G401 (cell line): ENCODE results near the gene IL17C. TPM values are rescaled to one million over a fixed set of nuclear protein-coding genes. Genes with fewer than 3 reads are reported as not detected.

Source experiments
- DNase-seq: peaks from one replicate; pipeline ENCODE4 v3.0.0-alpha.2; 2015; ENCODE audit warnings: low spot score
- in situ Hi-C: cut with HindIII; loops from 2 replicates; pipeline ENCODE4 v1.10.0; 2016; ENCODE audit warnings: low sequenced_read_pairs, mixed read lengths
- total RNA-seq: library from RNA; depleted of rRNA; stranded (reverse); fragments of >200 nt; shearing (Covaris generic); gene quantifications from 2 replicates; pipeline ENCODE4 v1.2.3, GENCODE V29; 2014

IL17C gene
- total RNA-seq, 1 experiment from 2014 or later, result not detected

- no peak for DNase-seq
- in situ Hi-C loops, result no loop called here
These were observed 1.1 kb downstream of the IL17C start for GRCh38 chr16:88639231-88640038.

DNA sequence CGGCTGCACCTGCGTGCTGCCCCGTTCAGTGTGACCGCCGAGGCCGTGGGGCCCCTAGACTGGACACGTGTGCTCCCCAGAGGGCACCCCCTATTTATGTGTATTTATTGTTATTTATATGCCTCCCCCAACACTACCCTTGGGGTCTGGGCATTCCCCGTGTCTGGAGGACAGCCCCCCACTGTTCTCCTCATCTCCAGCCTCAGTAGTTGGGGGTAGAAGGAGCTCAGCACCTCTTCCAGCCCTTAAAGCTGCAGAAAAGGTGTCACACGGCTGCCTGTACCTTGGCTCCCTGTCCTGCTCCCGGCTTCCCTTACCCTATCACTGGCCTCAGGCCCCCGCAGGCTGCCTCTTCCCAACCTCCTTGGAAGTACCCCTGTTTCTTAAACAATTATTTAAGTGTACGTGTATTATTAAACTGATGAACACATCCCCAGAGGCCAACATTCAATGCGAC is 1.7 kb downstream of the IL17C start:
- in situ Hi-C loops, result no loop called here
- no peak for DNase-seq

- DNase-seq, result no peak
- in situ Hi-C loops, result no loop called here
These were observed 2.3 kb downstream of the IL17C start for GRCh38 chr16:88640498-88641247.

DNA sequence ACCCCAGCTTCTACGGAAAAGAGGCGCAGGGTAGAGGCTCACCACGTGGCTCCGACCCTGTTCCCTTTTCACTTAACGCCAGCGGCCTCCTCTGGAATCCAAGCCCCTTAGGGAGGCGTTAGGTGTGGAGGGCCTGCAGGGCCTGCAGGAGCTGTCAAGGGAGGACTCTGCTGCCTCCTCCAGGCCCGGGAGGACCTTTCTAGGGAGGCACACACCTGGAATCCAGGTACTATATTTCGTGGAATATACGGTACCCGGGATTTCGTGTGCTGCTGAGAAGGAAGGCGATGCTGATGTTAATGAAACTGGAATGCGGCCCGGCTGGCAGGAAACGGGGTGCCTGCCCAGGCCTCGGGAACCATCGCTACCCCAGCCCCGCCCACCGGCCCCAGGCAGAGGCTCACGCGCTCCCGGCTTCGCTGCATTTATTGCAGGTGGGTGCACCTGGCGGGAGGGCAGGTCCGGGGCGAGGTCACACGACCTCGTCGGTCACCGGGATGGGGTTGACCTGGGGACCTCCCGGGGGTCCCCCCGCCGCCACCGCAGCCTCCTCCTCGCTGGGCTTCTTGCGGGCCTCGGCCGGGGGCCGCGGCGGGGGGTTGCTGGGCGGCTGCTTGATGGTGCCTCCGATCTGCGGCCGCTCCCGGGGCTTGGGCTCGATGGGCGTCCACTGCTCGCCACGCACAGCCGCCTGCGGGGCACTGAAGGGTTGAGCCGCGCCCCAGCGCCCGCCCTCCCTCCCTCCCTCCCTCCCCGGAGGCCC is 4.7 kb downstream of the IL17C start:
- DNase-seq, result no peak
- in situ Hi-C loops, result no loop called here

GRCh38 chr16:88643644-88643932 is 5.2 kb downstream of the IL17C start:
- no peak for DNase-seq
- in situ Hi-C loops, result no loop called here

GRCh38 chr16:88645455-88645854 is 7.1 kb downstream of the IL17C start:
- no peak for DNase-seq
- in situ Hi-C loops, result no loop called here

- in situ Hi-C loops, result no loop called here
- DNase-seq, result no peak
These were observed 7.6 kb downstream of the IL17C start for GRCh38 chr16:88645941-88646340.

DNA sequence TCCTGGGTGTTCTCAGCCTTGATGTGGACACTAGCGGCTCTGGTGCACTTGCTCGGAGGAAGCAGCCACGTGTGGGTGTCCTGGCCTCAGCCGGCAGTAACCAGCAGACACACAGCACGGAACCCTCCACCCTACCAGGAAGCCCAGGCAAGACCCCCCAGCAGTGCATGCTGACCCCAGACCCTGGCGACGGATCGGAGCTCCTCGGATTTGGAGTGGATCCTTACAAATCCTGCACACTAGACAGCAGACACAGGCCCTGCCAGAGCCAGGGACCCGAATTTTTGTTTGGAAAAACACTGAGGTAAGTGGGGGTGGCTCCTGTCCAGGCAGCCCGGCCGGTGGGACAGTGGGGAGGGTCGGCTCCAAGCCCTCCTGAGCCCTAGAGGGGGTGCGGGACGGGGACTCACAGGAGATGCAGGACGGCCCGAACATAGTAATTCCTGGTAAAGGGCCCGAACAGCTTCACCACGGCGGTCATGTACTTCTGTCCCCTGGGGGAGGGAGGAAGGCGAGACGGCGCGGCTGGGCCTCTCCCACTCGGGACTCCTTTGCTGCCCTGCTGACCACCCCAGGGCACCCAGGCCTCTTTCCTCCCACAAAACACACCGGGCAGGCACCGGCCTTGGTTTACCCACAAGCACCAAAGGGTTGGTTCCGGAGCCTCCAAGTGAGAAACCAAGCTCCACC is 8.1 kb downstream of the IL17C start:
- no peak for DNase-seq
- in situ Hi-C loops, result no loop called here

GRCh38 chr16:88647178-88648070 is 9.1 kb downstream of the IL17C start:
- in situ Hi-C loops, result no loop called here

DNA sequence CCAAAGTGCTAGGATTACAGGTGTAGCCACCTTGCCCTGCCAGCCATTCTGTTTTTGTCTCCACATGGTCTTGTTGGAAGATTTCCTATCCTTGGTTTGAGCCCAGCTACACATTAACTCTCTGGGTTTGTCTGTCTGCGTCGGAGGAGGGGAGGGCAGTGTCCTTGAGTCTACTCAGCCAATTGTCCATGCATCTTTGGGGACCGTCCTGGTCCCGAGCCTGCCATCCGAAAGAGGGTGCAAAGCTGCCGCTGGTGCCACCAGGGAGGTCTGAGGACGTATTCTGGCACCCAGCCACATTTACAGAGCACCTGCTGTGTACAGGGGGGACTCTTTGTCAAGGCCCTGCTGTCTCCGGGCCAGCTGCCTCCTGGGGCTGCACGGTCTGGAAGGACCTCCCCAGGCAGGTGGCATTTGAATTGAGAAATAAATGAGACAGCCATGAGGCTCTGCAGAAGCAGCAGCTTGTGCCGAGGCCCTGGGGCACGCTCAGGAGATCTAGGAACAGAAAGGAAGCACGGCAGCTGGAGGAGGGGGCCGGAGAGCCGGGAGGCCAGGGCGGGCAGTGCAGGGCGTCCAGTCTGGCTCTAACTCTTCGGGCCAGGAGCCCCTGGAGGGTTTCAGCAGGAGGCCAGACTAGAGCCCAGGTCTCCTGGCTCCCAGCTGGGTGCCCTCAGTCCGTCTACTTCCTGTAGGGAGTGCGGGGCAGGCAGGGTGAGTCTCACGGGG is 11.0 kb downstream of the IL17C start:
- no peak for DNase-seq
- in situ Hi-C loops, result no loop called here

More at GRCh38 chr16:88647178-88648070, 9.1 kb downstream of the IL17C start:
- DNase-seq, result no peak

DNA sequence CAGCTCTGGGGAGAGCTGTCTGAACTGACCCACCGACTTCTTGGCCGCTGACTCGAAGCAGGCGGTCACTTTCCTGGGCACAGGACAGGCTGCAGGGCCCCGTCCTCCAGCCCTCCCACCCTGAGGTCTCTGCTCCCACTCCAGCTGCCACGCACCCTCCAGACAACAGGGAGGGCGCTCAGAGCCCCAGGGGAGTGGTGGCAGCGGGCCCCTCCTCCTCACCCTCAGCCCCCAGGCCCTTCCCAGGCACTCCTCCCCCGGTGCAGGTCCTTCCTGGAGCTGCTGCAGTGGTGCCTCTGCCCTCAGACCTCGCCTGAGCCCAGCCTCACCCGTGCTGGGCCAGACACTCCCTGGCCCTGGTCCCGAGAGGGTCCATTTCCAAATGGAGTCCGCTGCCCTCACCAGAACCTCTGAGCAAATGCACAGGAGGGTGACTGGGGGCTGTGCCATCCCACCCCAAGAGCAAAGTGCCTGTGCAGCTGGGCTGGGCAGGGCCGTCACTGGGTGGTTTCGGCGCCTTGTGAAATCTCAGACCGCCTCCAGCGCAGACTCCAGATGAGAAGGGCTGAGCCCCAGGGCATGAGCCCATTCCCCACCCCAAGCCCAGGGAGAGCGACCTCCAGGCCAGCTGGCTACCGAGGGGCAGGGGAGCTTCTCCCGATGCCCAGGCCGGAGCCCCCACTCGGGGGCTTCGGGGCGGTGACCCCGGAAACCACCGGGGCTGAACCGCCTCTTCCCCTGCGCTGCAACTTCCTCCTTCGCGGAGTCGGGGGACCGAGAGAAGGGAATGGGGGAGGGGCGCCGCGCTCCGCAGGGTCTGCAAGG is 11.8 kb downstream of the IL17C start:
- DNase-seq, result no peak
- in situ Hi-C loops, result no loop called here

DNA sequence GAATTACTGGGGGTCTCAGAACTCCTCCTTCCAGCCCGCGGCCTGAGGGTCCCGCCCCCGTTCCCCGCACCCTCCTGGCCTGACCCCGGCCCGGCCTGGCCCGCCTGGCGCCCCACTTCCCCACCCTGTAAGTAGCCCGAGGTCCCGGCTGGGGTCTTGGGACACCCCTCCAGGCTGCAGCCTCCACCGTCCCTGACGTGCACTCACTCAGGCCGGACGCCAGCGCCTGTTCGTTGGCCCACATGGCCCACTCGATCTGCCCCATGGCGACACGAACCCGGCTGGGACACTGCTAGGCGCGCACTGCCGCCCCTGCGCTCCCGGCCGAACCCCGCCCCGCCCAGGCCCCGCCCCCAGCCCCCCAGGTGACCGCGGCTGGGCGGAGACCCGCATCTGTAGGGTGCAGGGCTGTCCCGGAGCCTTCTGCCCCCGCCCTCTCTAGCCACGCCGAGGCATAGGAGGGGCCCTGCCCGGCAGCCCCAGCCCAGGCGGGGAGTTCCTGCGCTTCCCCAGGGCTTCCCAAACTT is 12.4 kb downstream of the IL17C start, which contains the start of gene CYBA:
Gene CYBA (minus strand): TSS at position 305 of the 527 bp plus-strand sequence. CDS start 40 bp downstream, at position 265.
- in situ Hi-C loops, result no loop called here
- no peak for DNase-seq

- DNase-seq, result no peak
- in situ Hi-C loops, result no loop called here
These were observed 13.1 kb downstream of the IL17C start for GRCh38 chr16:88651276-88651988.

- in situ Hi-C loops, result no loop called here
- no peak for DNase-seq
These were observed 13.8 kb downstream of the IL17C start for GRCh38 chr16:88651989-88652761.

DNA sequence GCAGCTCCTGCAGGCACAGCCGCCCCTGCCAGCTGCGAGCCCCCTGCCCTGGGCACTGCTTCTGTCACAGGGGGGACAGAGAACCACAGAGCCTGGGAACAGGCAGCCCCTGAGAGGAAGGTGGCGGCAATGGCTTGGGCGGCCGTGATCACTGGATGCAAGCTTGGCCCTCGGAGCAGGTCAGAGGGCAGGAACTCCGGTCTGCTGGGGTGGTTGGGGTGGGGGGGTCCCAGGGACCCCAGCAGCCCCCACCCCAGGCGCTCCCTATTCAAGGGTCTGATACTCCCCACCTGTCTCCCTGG is 14.3 kb downstream of the IL17C start:
- DNase-seq, result no peak
- in situ Hi-C loops, result no loop called here

DNA sequence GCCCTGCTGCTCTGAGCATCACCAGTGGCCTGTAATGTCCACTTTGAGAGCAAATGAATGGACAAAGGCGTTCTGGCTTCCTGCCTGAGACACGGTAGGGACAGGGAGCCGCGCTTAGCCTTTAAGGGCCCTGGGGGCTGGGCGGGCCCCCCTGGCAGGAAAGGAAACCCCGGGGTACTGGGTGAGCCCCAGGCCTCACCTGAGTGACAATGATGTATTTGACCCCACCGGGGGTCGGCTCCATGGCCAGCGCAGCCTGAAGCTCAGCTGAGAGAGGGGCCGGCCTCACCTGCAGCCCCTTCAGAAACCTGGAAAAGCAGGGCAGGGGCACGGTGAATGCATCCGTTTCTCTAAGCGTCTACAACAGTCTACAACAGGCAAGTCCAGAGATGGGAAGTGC is 14.7 kb downstream of the IL17C start:
- no peak for DNase-seq
- in situ Hi-C loops, result no loop called here
